Right hindlimb (tissue), 1 donor: ENCODE results near the gene PDIA3.
A peak's percentile ranks its signal among the peaks of the same experiment; 100 is the strongest.
"Not testable (repeated sequence)": the region's sequence is repeated elsewhere in the genome, so short reads cannot be mapped to it uniquely, and the experiment has no call there.

ENCODE experiments used
- DNase-seq: peaks from one replicate; pipeline ENCODE4 v3.0.0-alpha.2; 2018

The PDIA3 gene

GRCh38 chr15:43746245-43746902 is at the start of gene PDIA3:
TSS of gene PDIA3 (plus strand) at chr15:43746438. CDS start at chr15:43746540, 102 bp downstream.
- DNase-seq: peak; percentile 97

GRCh38 chr15:43702174-43702573 is 44.1 kb upstream of the PDIA3 start:
- no peak for DNase-seq

- DNase-seq: no peak
Measured at GRCh38 chr15:43702701-43703424, 43.4 kb upstream of the PDIA3 start.

GRCh38 chr15:43710431-43711131 is 35.7 kb upstream of the PDIA3 start:
- DNase-seq: not testable (repeated sequence)

GRCh38 chr15:43723151-43723550 is 23.1 kb upstream of the PDIA3 start:
- DNase-seq: no peak

- not testable (repeated sequence) for DNase-seq
Measured at GRCh38 chr15:43726306-43726705, 19.9 kb upstream of the PDIA3 start.

- not testable (repeated sequence) for DNase-seq
Measured at GRCh38 chr15:43728053-43728725, 18.0 kb upstream of the PDIA3 start.

- no peak for DNase-seq
Measured at GRCh38 chr15:43735416-43735815, 10.8 kb upstream of the PDIA3 start.

- DNase-seq: not testable (repeated sequence)
Measured at GRCh38 chr15:43746903-43747309, 668 bp downstream of the PDIA3 start.

GRCh38 chr15:43748376-43748775 is 2.1 kb downstream of the PDIA3 start:
- DNase-seq: no peak

GRCh38 chr15:43749690-43750345 is 3.6 kb downstream of the PDIA3 start:
- no peak for DNase-seq

GRCh38 chr15:43751885-43752284 is 5.6 kb downstream of the PDIA3 start:
- no peak for DNase-seq

- DNase-seq: no peak
Measured at GRCh38 chr15:43762824-43763223, 16.6 kb downstream of the PDIA3 start.

GRCh38 chr15:43763819-43764446 is 17.7 kb downstream of the PDIA3 start:
- no peak for DNase-seq

- peak; percentile 27 for DNase-seq
Measured at GRCh38 chr15:43769584-43770228, 23.5 kb downstream of the PDIA3 start.

GRCh38 chr15:43771816-43772215 is 25.6 kb downstream of the PDIA3 start:
- DNase-seq: no peak

GRCh38 chr15:43772624-43773023 is 26.4 kb downstream of the PDIA3 start:
- DNase-seq: no peak

GRCh38 chr15:43774062-43774461 is 27.8 kb downstream of the PDIA3 start:
- no peak for DNase-seq

GRCh38 chr15:43775411-43775965 is 29.2 kb downstream of the PDIA3 start:
- peak; percentile 44 for DNase-seq

- DNase-seq: peak; percentile 39
Measured at GRCh38 chr15:43776101-43776717, 30.0 kb downstream of the PDIA3 start.
